GM19324 (cell line): ENCODE data around the gene OLFM2.

Experiments
- ATAC-seq: cut with Tn5 transposase; IDR thresholded peaks from one replicate; pipeline ENCODE4 v1.9.1; 2021; ENCODE audit warnings: mild to moderate bottlenecking, moderate library complexity; ENCODE audit not compliant: unreplicated experiment, low FRiP score

Gene OLFM2

DNA sequence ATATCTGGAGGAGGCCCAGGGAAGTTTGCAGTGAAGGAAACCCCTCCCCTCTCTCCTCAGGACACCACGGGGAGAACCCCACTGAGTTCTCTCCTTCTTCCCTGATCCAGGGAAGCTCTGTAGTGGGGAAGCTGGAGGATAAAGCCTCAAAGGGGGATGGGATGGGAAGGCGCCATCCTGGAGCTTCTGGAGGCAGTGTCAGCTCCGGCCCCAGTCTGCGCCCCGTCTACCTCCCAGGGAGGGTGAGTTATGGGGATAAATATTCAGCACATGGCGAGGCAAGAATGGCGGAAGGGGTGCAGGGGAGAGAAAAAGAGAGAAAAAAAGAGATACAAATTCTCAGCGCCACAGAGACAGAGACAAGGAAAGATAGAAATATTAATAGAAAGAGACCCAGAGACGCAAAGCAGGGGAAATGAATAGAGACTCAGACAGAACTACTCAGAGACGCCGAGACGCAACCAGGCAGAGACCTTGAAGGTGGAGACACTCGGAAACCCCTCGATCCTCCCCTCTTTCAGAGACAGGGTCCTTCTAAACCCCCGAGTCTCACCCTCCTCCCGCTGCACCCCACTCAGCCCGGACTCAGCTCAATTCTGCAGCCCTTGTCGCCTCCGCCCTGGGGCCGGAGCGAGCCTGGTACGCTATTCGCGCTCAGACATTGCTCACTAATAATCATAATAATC is 23.6 kb downstream of the OLFM2 start:
- no peak for ATAC-seq

DNA sequence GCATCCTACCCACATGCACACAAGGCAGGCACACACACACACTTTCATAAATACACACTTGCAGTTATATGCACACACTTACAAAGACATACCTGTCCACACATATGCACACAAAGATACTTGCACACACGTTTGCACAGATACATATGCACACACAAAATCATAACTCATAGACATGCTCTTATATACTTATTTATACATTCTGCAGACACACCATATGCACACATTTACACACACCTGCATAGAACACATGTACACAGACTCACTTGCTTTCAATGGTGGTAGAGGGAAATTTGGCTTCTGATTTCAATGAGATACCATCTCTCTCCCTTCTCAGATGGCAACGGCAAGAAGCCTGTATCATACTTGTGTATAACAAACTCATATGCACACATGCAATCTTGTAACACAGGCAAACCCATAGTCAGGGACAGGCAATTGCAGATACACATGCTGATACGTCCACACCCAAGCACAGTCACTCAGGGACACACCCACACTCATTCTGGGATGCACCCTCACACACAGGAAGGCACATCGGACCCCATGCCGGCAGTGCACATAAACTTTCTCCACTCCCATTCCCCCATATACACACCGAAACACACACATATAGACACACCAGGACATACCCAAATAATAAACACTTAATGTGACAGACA is 24.7 kb downstream of the OLFM2 start:
- ATAC-seq = no peak

DNA sequence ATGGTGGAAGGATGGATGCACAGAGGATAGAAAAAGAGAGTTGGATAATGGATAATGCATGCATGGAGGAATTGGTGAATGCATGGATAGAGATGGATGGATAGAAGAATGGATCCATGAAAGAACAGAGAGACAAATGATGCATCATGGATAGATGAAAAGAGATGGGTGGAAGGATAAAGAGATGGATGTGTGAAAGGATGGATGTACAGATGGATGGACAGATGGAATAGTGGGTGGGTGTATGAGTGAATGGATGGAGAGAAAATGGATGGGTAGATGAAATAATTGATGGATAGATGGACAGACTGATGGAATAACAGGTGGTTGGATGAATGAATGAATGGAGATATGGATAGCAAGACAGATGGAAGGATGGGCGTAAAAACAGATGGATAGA is 25.7 kb downstream of the OLFM2 start:
- ATAC-seq = no peak

DNA sequence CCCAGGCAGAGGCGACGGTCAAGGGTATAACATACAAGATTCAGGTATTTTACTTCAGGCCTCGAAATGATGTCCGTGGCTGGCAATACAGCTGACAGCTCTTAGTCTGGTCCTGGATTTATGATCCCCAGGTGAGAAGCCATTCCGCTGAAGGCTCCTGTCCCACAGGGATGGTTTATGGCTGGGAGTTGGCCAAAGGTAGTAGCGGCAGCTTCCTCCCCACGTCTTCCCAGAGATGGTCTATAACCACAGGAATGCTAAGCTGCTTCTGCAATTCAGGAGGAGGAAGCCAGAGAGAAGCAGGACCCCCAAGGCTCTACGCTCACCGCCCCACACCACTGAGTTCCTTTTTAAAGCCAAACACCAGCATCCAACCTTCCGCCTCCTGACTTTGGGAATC is 27.1 kb downstream of the OLFM2 start:
- ATAC-seq = no peak

DNA sequence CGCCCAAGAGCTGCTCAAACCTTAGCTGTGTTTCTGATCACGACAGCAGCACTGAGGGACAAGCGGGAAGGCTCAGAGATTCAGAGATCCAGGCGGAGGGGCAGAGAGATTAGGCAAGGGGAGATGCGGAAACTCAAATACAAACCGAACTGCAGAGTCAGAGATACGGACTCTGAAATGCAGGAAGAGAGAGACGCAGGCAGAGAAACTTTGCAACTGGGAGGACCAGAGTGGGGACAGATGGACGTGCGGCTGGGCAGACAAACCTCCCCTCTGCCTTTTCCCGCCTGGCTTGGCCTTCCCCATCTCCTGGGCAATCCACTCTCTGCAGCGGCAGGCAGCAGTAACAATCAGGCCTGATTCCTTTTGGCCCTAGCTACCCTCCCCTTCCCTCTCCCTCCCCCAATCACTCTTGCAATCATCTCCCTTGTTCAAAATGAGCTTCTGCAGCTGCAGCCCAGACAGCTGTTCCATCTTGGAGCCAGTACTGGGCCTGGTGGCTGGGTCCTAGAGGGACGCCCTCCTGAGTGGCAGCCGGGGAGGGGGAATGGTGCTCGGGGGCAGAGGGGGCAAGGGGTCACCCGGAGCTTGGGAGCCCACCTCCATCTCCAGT is 29.7 kb downstream of the OLFM2 start:
- ATAC-seq = no peak

DNA sequence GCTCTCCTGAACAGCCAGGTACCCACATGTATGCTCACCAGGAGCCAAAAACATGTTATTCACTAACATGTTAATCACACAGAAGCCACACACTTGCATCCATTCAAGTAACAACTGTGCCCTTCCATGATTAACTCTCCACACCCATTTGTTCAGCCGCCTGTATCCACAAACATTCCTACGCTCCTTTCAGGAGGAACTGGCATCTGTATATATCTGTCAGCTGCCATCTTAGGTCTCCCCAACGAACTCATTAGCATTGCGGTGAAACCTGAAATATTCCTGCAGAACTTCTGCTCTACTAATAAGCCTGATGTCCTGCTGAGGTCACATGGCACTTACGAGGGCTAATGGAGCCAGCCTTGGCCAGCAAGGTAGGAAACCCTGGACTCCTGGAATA is 33.0 kb downstream of the OLFM2 start:
- ATAC-seq = no peak

DNA sequence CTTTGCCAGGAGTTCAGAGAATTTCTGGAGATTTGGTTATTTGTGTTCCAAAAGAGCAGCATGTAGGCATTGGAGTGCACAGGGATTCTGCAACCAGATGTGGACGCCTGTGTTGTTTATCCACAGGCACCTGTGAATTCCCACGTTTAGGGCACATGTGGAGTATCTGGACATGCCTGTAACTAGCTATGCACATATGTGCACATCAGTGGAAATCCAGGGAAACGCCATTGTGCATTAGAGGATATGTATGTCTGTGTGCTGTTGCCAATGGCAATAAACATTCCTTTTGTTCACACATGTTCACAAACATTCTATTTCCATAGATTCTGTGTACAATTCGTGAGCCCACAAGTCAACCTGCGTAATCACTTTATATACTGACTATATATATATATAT is 34.7 kb downstream of the OLFM2 start:
- ATAC-seq = no peak

DNA sequence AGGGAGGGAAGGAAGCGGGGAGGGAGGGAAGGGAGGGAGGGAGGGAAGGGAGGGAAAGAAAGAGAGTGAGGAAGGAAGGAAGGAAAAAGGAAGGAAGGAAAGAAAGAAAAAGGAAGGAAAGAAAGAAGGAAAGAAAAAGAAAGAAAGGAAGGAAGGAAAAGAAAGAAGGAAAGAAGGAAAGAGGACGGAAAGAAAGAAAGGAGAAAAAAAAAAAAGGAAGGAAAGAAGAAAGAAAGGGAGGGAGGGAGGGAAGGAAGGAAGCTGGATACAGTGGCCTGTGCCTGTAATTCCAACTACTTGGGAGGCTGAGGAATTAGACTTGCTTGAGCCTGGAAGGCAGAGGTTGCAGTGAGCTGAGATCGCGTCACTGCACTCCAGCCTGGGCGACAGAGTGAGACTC is 35.3 kb downstream of the OLFM2 start:
- no peak for ATAC-seq

DNA sequence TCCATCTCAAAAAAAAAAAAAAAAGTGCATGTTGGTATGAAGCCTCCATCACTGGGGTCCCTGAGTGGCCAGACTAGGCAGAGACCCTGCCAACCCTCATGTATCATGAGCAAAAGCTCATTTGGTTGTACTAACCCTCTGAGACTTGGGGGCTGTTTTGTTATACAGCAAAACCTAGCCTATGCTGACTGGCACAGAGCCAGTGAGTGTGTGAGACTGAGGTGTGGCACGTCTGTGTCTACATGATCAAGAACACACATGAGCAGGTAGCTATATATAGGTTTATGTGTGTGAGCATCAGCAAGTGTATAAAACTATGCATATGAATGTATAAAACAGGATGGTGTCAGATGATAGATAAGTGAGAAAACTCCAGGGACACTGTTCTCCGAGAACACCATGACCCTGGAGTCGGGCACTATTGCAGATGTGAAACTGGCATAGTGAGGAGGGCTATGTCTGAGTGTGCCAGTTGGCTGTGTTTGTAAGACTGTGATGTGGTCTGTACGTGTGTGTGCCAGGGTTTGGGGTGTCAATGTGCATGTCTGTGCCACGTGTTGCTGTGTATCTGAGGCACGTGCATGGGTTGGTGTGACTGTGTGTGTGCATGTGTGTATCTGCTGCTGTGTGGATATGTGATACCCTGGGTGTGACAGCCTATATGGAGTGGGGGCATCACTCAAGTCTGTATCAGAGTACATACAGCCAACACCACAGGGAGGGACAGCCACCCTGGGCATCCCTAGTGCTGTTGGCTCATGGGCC is 44.5 kb downstream of the OLFM2 start:
- ATAC-seq = no peak

DNA sequence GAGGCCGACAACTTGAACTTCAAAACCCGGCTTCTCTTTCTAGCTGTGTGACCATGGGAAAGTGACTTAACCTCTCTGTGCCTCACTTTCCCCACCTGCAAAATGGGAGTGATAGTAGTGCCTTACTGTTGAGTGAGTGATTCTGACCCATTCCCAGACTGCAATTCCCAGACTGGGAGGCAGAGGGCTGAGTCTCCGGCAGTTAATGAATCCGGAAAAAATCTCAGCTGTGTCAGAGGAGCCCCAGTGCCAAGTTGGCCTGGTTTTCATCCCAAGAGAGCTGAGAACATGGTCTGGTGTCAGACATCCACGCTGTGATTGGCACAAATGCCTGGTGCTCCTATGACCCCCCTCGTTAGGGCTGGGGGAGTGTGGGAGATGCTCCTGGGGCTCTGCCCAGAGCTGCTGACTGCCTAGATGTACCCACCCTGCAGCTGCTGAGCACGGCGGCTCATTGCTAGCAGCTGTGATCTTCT is 51.2 kb downstream of the OLFM2 start:
- no peak for ATAC-seq

DNA sequence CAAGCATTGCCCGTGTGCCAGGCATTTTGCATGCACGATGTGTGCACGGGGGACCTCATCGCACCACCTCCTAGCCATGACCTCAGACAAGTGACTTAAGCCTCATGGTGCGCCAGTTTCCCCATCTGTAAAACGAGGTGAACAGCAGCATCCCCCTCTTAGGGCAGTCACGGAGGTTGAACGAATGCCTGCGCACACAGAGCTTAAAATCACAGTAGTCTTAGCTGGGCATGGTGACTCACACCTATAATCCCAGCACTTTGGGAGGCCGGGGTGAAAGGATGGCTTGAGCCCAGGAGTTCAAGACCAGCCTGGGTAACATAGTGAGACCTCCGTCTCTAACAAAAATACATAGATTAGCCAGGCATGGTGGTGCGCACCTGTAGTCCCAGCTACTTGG is 52.6 kb downstream of the OLFM2 start:
- ATAC-seq = no peak

DNA sequence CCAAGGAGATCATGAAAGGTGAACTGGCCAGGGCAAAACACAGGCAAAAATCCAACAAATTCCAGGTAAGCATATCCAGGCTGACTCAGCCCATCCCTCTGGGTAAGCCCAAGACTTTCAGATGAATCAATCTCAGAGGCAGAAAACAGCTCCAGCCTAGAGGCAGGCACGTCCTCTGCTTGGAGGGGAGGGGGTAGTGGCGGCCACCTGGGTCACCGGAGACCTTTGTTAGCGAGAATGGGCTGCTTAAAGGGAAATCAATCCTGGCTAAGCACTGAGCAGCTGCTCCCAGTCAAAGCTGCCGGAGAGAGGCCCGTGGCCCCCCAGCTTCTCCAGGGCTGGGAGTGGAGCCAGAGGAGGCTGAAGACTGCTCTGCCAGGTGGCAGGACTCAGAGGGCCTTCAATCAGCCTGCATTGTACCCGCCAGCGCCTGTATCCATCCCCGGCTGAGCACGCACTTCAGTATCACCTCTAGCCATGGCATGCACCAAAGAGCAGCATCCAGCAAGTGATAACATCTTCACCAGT is 53.0 kb downstream of the OLFM2 start:
- ATAC-seq = no peak

DNA sequence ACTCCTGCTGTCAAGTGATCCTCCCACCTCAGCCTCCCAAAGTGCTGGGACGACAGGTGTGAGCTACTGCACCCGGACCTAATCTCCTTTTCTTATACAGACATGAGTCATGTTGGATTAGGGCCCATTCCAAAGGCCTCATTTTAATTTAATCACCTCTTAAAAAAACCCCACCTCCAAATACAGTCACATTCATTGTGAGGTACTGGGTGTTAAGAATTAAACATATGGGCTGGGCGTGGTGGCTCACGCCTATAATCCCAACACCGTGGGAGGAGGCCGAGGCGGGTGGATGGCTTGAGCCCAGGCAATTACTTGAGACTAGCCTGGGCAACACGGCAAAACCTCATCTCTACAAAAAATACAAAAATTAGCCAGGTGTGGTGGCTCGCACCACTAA is 54.6 kb downstream of the OLFM2 start:
- ATAC-seq = no peak

DNA sequence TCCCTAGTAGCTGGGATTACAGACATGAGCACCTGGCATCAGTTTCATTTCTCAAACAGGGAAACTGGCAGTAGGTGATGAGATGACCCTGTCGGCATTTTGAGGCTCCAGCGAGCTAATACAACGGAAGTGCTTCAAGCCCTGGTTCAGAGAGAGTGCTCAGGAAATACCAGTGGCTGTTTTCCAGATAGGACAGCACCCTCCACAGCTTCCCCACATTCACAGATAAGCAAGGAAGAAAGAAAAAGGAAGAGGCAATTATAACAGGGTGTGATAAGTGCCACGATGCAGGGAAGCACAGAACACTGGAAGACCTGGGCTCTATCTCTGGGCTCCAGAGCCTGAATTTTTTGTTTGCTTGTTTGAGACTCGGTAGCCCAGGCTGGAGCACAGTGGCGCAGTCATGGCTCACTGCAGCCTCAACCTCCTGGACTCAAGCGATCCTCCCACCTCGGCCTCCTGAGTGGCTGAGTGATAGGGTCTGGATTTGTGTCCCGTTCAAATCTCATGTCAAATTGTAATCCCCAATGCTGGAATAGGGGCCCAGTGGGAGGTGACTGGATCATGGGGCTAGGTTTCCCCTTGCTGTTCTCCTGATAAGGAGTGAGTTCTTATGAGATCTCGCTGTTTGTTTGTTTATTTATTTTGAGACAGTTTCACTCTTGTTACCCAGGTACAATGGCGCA is 57.7 kb downstream of the OLFM2 start:
- ATAC-seq = no peak

DNA sequence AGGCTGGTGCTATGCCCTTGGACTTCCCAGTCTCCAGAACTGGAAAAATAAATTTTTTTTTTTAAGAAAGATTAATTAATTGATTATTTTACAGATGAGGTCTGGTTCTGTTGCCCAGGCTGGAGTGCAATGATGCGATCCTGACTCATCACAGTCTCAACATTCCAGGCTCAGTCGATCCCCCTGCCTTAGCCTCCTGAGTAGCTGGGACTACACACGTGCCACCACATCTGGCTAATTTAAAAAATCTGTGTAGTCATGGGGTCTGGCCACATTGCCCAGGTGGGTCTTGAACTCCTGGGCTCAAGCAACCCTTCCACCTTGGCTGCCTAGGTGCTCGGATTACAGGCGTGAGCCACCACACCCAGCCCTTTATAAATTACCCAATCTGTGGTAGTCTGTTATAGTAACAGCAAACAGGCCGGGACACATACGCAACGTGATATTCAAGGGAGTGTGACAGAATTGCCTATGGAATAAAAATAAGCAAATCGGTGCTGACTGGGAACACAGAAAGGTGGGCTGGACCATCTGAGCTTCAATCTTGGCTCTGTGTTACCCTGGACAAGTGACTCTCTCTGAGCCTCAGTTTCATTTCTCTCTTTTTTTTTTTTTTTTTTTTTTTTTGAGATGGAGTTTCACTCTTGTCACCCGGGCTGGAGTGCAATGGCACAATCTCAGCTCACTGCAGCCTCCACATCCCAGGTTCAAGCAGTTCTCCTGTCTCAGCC is 58.4 kb downstream of the OLFM2 start:
- no peak for ATAC-seq

DNA sequence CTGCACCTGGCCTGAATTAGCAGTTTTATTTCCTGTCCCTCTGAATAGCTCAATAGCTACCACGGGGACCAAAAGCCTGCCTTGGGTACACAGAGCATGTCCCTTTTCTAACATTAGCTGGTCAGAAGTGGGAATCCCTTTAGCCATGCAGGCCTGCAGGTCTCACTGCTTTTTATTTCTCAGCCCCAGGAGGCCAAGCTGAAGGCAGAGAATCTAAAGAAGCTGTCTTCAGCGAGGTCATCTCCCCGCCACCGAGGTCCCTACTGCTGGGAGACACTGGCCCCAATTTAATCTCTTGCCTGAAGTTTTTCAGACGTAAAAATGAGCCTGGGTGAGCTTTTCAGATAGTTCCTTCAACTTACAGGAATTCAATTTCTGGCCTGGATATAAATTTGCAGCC is 60.5 kb downstream of the OLFM2 start:
- ATAC-seq = no peak

DNA sequence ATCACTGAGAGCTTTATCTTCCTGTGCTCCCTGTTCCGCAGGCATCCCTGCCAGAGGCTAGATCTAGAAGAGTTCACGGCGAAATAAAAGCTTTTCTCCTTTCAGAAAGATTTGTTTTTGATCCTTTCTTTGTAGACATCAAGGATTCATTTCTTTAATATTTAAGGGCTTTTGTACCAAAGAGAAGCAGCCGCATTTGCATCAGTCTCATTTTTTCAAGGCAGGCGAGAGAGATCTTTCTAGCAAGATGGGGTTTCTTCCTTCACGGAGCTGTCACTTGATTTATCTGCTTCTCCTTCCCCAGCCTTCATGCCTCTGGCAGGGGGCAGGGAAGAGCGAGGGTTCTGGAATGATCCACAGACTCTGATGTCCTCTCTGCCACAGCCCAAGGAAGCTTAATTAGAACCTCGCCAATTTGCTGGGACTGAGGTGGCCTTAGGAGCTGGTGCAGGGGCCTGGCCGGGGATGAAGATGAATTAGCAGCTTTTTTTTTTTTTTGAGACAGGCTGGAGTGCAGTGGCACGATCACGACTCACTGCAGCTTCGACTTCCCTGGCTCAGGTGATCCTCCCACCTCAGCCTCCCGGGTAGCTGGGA is 61.2 kb downstream of the OLFM2 start:
- ATAC-seq = no peak

DNA sequence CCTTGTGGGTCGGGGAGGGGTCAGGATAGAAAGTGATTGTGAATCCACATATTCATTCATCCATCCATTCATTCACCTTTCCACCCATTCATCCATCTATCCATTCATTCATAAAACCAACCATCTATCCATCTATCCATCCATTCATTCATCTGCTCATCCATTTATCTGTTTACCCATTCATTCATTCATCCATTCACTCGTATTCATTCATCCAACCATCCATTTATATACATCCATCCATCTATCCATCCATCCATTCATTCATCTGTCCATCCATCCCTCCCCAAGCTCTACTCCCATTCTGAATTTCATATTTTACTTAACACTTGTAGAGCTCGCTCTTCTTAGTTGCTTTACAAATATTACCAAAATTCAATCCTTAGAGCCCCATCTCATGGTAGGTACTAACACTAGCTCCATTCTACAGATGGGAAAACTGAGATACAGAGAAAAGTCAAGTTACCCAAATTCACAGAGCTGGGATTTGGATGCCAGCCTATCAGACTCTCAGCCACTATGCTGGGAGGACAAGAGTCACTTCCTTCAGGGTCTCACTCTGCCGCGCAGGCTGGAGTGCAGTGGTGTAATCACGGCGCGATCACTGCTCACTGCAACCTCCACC is 63.6 kb downstream of the OLFM2 start:
- ATAC-seq = no peak
